ENCODE results near the gene BICC1. TPM values are rescaled to one million over a fixed set of nuclear protein-coding genes. Genes with fewer than 3 reads are reported as not detected.

BICC1 gene
- total and polyA plus RNA-seq, 2 donors (not counting 3 experiments of a cell fraction or from before 2014, with no cell fraction given), result 0.06 to 0.29 TPM

DNA sequence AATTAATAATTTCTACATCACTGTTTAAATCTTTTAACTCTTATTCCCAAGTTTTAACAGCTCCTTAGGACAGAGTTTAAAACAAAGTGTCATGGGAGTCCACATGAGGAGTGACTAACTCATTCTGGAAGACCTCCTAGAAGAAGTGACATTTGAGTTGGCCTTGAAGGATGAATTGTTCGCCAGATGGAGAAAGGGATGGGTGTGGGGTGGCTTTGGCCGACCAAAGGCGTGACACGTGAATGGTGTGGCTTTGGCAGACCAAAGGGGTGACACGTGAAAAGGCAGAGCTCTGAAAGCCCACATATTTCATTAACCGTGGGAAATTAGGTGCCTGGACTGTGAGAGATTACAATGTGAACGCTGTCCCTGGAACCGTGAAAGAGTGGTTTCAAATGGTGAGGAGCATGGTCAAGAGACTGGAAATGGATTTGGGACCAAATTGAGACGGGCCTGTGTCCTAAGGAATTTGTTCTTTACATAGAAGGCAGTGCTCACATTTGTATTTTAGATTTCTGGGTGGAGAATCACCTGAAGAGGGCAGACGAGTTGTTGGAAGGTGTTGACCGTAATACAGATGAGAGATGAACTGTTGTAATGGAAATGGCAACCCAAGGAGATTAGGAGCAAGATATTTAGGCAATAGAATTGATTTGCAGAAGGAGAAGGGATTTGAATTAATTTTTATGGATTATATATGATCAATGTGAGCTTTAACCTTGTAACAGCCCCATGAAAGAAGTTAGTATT, 228.1 kb downstream of the BICC1 start:
- Histone ChIP-seq H3K4me1 (ENCODE audit: control insufficient read depth, extremely low read depth, insufficient read depth, low read length) (no peaks in the 10 kb centered on the region), H3K9me1 (replicated peaks; ENCODE audit: control insufficient read depth, extremely low read depth, insufficient read depth, low read length) (no peaks in the 10 kb centered on the region), H3K27me3 (ENCODE audit: control insufficient read depth in 2 of 2, insufficient read depth in 2 of 2, low read length in 2 of 2) (no peaks in the 10 kb centered on the region), H3K79me2 (ENCODE audit: control insufficient read depth, insufficient read depth, low read length) (no peaks in the 10 kb centered on the region), H4K20me1 (replicated peaks; ENCODE audit: control insufficient read depth, extremely low read depth, insufficient read depth, low read length) (no peaks in the 10 kb centered on the region), H2AFZ (ENCODE audit: low read depth, low read length) (no peak overlapping the region), H3K9me3 (replicated peaks; ENCODE audit: control insufficient read depth, insufficient read depth, low read length) (no peaks in the 10 kb centered on the region), H3K27ac (ENCODE audit: insufficient read depth, low read depth, low read length) (no peak overlapping the region), H3K9ac (replicated peaks; ENCODE audit: extremely low read depth, insufficient read depth, low read length) (no peak overlapping the region), H3K4me2 (ENCODE audit: insufficient read depth, low read length) (no peak overlapping the region), H3K36me3 (ENCODE audit: control insufficient read depth in 2 of 2, extremely low read depth in 1 of 2, insufficient read depth in 2 of 2, low read length in 2 of 2) (no peaks in the 10 kb centered on the region), H3K4me3 (replicated peaks in 1 of 3; ENCODE audit: insufficient read depth in 1 of 3, low read depth in 1 of 3, low read length in 3 of 3) (no peak overlapping the region)
- FAIRE-seq (no peak), DNase-seq (ENCODE audit: low read depth, low spot score) (no peak)
- no TSS peak for BruUV-seq (replicated peaks)
- ChIA-PET POLR2A (no interaction called here), CTCF (interaction anchor here (1.3 kb wide), 1 partner anchor 12 kb away, joined by 3 read pairs; no protein-coding TSS in a partner anchor)
- dilution Hi-C loops (cut with MboI; ENCODE audit: extremely low pct_ligation_motif_present, low sequenced_read_pairs), result no loop called here
- TF ChIP-seq GATA2 (IDR thresholded peaks at IDR 0.05; ENCODE audit: insufficient read depth, insufficient read length, low read depth, low read length) (no peak), POLR2AphosphoS5 (IDR thresholded peaks at IDR 0.05; ENCODE audit: insufficient read depth, low read depth, low read length) (no peak)
- TF ChIP-seq, protein P1, sequence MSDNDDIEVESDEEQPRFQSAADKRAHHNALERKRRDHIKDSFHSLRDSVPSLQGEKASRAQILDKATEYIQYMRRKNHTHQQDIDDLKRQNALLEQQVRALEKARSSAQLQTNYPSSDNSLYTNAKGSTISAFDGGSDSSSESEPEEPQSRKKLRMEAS (IDR thresholded peaks at IDR 0.05; ENCODE audit: insufficient read depth, insufficient read length), result no peak
- intact Hi-C loops (cut with micrococcal nuclease), result no loop called here

DNA sequence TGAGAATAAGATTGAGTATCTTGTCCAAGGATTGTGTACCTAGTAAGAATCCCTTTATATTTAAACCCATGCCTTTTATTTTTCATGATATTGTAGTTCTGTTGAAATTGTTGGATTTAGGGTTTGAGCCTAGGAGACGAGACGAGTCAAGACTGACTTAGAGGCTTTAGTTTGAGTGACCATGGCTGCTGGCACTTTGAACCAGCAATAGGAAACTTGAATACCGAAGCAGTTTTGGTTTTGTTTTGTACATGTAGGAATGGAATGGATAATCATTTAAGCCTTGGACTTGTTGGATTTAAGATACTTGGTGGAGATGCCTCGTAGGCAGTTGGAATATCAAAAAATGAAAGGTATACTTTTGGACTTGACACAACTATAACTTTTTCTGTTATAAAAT, 229.0 kb downstream of the BICC1 start:
- Histone ChIP-seq H3K4me1 (ENCODE audit: control insufficient read depth, extremely low read depth, insufficient read depth, low read length) (no peaks in the 10 kb centered on the region), H3K9me3 (replicated peaks; ENCODE audit: control insufficient read depth, insufficient read depth, low read length) (no peaks in the 10 kb centered on the region), H3K9ac (replicated peaks; ENCODE audit: extremely low read depth, insufficient read depth, low read length) (no peak overlapping the region), H3K27me3 (ENCODE audit: control insufficient read depth in 2 of 2, insufficient read depth in 2 of 2, low read length in 2 of 2) (no peaks in the 10 kb centered on the region), H2AFZ (ENCODE audit: low read depth, low read length) (no peak overlapping the region), H3K4me2 (ENCODE audit: insufficient read depth, low read length) (no peak overlapping the region), H4K20me1 (replicated peaks; ENCODE audit: control insufficient read depth, extremely low read depth, insufficient read depth, low read length) (no peaks in the 10 kb centered on the region), H3K9me1 (replicated peaks; ENCODE audit: control insufficient read depth, extremely low read depth, insufficient read depth, low read length) (no peaks in the 10 kb centered on the region), H3K36me3 (ENCODE audit: control insufficient read depth in 2 of 2, extremely low read depth in 1 of 2, insufficient read depth in 2 of 2, low read length in 2 of 2) (no peaks in the 10 kb centered on the region), H3K27ac (ENCODE audit: insufficient read depth, low read depth, low read length) (no peak overlapping the region), H3K79me2 (ENCODE audit: control insufficient read depth, insufficient read depth, low read length) (no peaks in the 10 kb centered on the region), H3K4me3 (replicated peaks in 1 of 3; ENCODE audit: insufficient read depth in 1 of 3, low read depth in 1 of 3, low read length in 3 of 3) (no peak overlapping the region)
- no TSS peak for BruUV-seq (replicated peaks)
- DNase-seq (ENCODE audit: low read depth, low spot score) (no peak), FAIRE-seq (no peak)
- ChIA-PET CTCF (no interaction called here), POLR2A (no interaction called here)
- dilution Hi-C loops (cut with MboI; ENCODE audit: extremely low pct_ligation_motif_present, low sequenced_read_pairs) (no loop called here), intact Hi-C loops (cut with micrococcal nuclease) (no loop called here)
- no peak for TF ChIP-seq FOS (IDR thresholded peaks at IDR 0.05; ENCODE audit: borderline replicate concordance, insufficient read depth, low read length)
- TF ChIP-seq, protein P1 (IDR thresholded peaks at IDR 0.05; ENCODE audit: insufficient read depth, insufficient read length), result no peak
- no peak for TF ChIP-seq JUN (IDR thresholded peaks at IDR 0.05; ENCODE audit: borderline replicate concordance, insufficient read depth, insufficient read length, low read depth)
